Right lobe of liver (tissue), 6 donors: ENCODE results near the gene GRIP1. TPM values are rescaled to one million over a fixed set of nuclear protein-coding genes. Genes with fewer than 3 reads are reported as not detected.

Source experiments
- ATAC-seq, 4 donors: fragments of 200-7000 bp; cut with Tn5 transposase; one replicate each; pipeline ENCODE4 v1.9.1; 2020; ENCODE audit warnings: mild to moderate bottlenecking in 4 of 4, moderate library complexity in 4 of 4
- DNase-seq, 3 donors: peaks; one replicate each; pipeline ENCODE4 v3.0.0-alpha.2; 2020
- H3K27ac ChIP-seq, 3 donors: fragments of 200-600 bp; one replicate each; pipeline ENCODE4 v1.8.0; 2022
- H3K27me3 ChIP-seq, 2 donors: fragments of 200-600 bp; one replicate each; pipeline ENCODE4 v1.8.0; 2022
- H3K36me3 ChIP-seq, 4 donors: fragments of 200-600 bp; sonication (generic) in 1 of 4; one replicate each; pipeline versions ENCODE4 v1.5.1 to v1.8.0; 2017 to 2022; ENCODE audit warnings: control low read depth in 1 of 4
- H3K4me1 ChIP-seq, 4 donors: fragments of 200-600 bp; sonication (generic) in 1 of 4; one replicate each; pipeline versions ENCODE4 v1.5.1 to v1.8.0; 2017 to 2022; ENCODE audit warnings: control low read depth in 1 of 4
- H3K4me3 ChIP-seq, 3 donors: fragments of 200-600 bp; one replicate each; pipeline ENCODE4 v1.8.0; 2022
- H3K9me3 ChIP-seq, 4 donors: fragments of 200-600 bp; sonication (generic) in 1 of 4; one replicate each; pipeline versions ENCODE4 v1.5.1 to v1.8.0; 2017 to 2022; ENCODE audit warnings: control low read depth in 1 of 4
- POLR2A ChIP-seq: fragments of 450-650 bp; IDR thresholded peaks from one replicate; pipeline ENCODE4 v1.6.1; 2017; ENCODE audit warnings: antibody characterized with exemption, mild to moderate bottlenecking
- WGBS: methylation state at CpG from one replicate; pipeline ENCODE4 v1.1.6; 2018; ENCODE audit warnings: low coverage, low lambda C conversion rate; ENCODE audit not compliant: insufficient coverage; ENCODE audit errors: missing lambda C conversion rate; 5-methylcytosine and 5-hydroxymethylcytosine counted together
- intact Hi-C, 2 donors: fragments of 100-400 bp; cut with DNase I; formaldehyde crosslinking; loops; one replicate each; pipeline versions ENCODE4 v1.11.2 to v1.14.1; 2022
- total RNA-seq, 6 experiments: library from RNA; depleted of rRNA in 2 of 6; stranded (reverse); fragments of >200 nt in 2 of 6; fragmentation: NEBNext Ultra II Directional in 3 of 6; extraction: Animal tissue kit (Norgen Biotek cat#: 25700) in 3 of 6; gene quantifications; one replicate each; pipeline versions ENCODE4 v1.1.0 to v1.2.4, GENCODE V29; 2016 to 2023
- TF ChIP-seq, protein P1 (sequence below), 4 donors: fragments of 200-600 bp in 3 of 4; fragments of 450-650 bp in 1 of 4; IDR thresholded peaks; one replicate each; pipeline versions ENCODE4 v1.5.1 to v1.8.0; 2016 to 2022; ENCODE audit warnings: antibody characterized with exemption in 4 of 4, mild to moderate bottlenecking in 2 of 4
- donor health status: DM: no; HTN: yes; CAD: no.
- donor health status: DM: no; HTN: no; CAD: no.
- donor health status: DM: no; HTN: no; CAD: no.
- donor health status: DM: no; HTN: yes; CAD: no.
- donor health status: DM: no; HTN: yes; CAD: no.

The GRIP1 gene
- total RNA-seq, 6 experiments from 2014 or later, result 0.22 to 0.78 (median 0.26) TPM; not detected in 3

DNA sequence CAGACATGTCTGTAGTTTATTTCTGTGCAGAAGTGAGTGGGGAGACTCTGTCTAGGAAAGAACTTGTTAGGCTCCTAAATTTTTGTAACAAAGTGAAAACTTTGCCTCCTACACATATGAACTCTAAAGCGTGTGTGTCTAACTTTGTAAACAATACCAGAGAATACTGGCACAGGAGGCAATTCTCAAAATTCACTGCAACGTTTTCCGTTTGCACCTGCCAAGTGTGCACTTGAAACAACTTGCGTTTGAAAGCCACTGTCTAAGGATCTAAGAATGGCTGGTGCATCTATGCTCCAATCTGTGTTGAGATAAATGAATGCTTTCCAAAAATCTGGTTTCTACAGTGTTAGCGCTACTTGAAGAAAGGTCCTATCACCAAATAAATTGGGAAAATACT, 15.3 kb downstream of the GRIP1 start:
- ATAC-seq (no peak), DNase-seq (no peak)
- Histone ChIP-seq H3K9me3 (no peaks in the 10 kb centered on the region), H3K27me3 (no peaks in the 10 kb centered on the region), H3K27ac (no peak overlapping the region), H3K4me3 (no peak overlapping the region), H3K4me1 (no peaks in the 10 kb centered on the region), H3K36me3 (no peaks in the 10 kb centered on the region)
- intact Hi-C loops, result no loop called here
- TF ChIP-seq, protein P1, sequence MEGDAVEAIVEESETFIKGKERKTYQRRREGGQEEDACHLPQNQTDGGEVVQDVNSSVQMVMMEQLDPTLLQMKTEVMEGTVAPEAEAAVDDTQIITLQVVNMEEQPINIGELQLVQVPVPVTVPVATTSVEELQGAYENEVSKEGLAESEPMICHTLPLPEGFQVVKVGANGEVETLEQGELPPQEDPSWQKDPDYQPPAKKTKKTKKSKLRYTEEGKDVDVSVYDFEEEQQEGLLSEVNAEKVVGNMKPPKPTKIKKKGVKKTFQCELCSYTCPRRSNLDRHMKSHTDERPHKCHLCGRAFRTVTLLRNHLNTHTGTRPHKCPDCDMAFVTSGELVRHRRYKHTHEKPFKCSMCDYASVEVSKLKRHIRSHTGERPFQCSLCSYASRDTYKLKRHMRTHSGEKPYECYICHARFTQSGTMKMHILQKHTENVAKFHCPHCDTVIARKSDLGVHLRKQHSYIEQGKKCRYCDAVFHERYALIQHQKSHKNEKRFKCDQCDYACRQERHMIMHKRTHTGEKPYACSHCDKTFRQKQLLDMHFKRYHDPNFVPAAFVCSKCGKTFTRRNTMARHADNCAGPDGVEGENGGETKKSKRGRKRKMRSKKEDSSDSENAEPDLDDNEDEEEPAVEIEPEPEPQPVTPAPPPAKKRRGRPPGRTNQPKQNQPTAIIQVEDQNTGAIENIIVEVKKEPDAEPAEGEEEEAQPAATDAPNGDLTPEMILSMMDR (IDR thresholded peaks at IDR 0.05), result no peak
- no peak for TF ChIP-seq POLR2A
- WGBS, result 38% methylated on average over 4 of the region's 5 CpGs

DNA sequence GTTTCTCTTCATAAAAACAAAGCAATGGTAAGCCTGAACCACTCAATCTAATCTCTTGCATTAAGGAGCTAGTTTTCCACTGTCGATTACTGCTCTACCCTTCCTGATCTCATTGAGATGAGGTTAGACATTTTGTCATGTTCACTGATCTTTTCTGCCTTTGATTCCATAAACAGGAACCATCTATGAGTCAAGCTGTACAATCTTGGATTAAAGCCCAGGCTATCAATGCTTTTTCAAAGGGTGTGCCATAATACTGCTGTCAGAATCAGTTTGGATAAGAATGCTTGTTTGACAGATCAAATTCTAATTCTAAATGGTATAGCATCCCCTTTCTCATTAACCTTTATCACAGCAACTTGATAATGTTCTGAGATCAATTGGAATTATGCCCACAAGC, 16.1 kb downstream of the GRIP1 start:
- ATAC-seq (peak in 1 of 4 donors; percentile 24), DNase-seq (no peak)
- TF ChIP-seq POLR2A, result no peak
- TF ChIP-seq, protein P1 (IDR thresholded peaks at IDR 0.05), result no peak
- no peak overlapping the region for H3K4me3 ChIP-seq
- intact Hi-C loops, result no loop called here
- no peaks in the 10 kb centered on the region for H3K9me3 ChIP-seq
- H3K4me1 ChIP-seq, result no peaks in the 10 kb centered on the region
- no peak overlapping the region for H3K27ac ChIP-seq
- H3K36me3 ChIP-seq, result no peaks in the 10 kb centered on the region
- 24% methylated on average over 1 of the region's 1 CpG for WGBS
- no peaks in the 10 kb centered on the region for H3K27me3 ChIP-seq

DNA sequence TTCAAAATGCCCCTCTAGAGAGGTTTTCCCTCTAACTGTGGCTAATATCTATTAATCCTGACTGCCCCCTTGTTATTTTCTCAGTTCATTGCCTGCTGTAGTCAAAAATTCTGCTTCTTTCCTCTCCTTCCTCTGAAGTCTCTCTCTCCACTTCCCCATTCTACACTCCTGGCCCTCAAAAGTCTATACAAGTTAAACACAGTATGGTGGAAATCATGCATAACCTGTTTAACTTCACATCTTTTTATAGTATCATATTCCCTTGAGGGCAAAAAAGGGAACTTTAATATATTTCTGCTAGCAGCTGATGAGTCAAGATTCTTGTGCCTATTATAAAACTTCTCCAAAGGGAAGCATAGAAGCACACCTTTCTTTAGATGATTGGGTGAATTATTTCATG, 16.7 kb downstream of the GRIP1 start:
- no peaks in the 10 kb centered on the region for H3K27me3 ChIP-seq
- no peaks in the 10 kb centered on the region for H3K4me1 ChIP-seq
- no peaks in the 10 kb centered on the region for H3K9me3 ChIP-seq
- ATAC-seq (no peak), DNase-seq (no peak)
- intact Hi-C loops, result no loop called here
- H3K36me3 ChIP-seq, result no peaks in the 10 kb centered on the region
- no peak overlapping the region for H3K27ac ChIP-seq
- no peak for TF ChIP-seq POLR2A
- TF ChIP-seq, protein P1 (IDR thresholded peaks at IDR 0.05), result no peak
- no peak overlapping the region for H3K4me3 ChIP-seq

DNA sequence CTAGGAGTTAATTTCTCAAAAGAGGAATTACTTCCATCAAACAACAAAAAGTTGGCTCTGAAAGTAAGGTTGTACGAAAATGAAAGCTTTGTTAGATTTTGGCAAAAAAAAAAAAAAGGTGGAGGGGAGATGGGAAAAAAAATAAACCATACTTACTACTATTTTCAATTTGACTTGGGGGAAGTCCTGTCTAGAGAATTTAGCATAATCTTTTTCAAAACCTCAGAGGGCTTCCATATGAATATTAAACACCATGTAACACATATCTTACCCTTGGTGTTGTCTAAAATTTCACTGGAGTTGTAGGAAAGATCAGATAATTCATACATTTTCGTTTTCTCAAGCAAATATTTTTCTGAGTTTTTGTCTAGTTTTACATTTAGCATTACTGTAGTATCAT, 17.5 kb downstream of the GRIP1 start:
- Histone ChIP-seq H3K9me3 (no peaks in the 10 kb centered on the region), H3K36me3 (no peaks in the 10 kb centered on the region), H3K4me1 (no peaks in the 10 kb centered on the region), H3K4me3 (no peak overlapping the region), H3K27ac (no peak overlapping the region), H3K27me3 (no peaks in the 10 kb centered on the region)
- ATAC-seq (no peak), DNase-seq (no peak)
- WGBS, result 27% methylated on average over 2 of the region's 2 CpGs
- intact Hi-C loops, result no loop called here
- TF ChIP-seq, protein P1 (IDR thresholded peaks at IDR 0.05), result no peak
- no peak for TF ChIP-seq POLR2A

DNA sequence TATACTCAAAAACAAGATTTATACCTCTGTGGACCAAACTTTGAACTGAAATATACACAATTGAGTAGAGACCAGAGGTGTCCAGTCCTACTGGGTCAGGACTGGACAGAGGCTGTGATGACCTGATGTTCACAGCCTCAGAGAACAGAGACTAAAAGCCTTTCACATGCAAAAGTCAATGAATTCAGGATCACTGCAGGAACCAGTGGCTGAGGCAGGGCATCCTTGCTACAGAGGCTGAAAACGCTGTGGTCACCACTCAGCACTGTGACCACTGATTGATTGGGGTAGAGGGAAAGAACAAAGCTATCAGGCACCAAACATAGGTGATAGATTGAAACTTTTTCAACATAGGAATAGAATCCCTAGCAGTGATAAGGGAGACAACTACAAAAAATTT, 25.1 kb downstream of the GRIP1 start:
- no peak for ATAC-seq

More for the DNA sequence above, 25.1 kb downstream of the GRIP1 start:
- no peak for DNase-seq
- Histone ChIP-seq H3K27me3 (no peaks in the 10 kb centered on the region), H3K4me1 (no peaks in the 10 kb centered on the region), H3K4me3 (no peak overlapping the region), H3K9me3 (no peaks in the 10 kb centered on the region), H3K27ac (no peak overlapping the region), H3K36me3 (no peaks in the 10 kb centered on the region)
- 10% methylated on average over 1 of the region's 1 CpG for WGBS
- intact Hi-C loops, result no loop called here
- TF ChIP-seq POLR2A, result no peak
- TF ChIP-seq, protein P1 (IDR thresholded peaks at IDR 0.05), result no peak
